Panc1 (cell line): ENCODE data around the gene SLC4A2. TPM values are rescaled to one million over a fixed set of nuclear protein-coding genes. Genes with fewer than 3 reads are reported as not detected.
A peak's percentile ranks its signal among the peaks of the same experiment; 100 is the strongest.

Experiments used
- ATAC-seq: fragments of 200-7000 bp; cut with Tn5 transposase; 2 replicates; pipeline ENCODE4 v1.9.1; 2020; ENCODE audit warnings: mild to moderate bottlenecking, moderate library complexity
- BruUV-seq: library from RNA; stranded (reverse); fragments of 400-500 nt; replicated peaks from 2 replicates; lab custom pipeline; 2021; lab: Mats Ljungman, UMichigan
- CTCF ChIA-PET: fragments of 300-600 bp; sonication (Branson Sonifier 250); formaldehyde crosslinking; loops from one replicate; lab custom pipeline; 2022; ENCODE audit warnings: antibody characterized with exemption; lab: Charles Lee
- POLR2A ChIA-PET: fragments of 300-600 bp; sonication (Branson Sonifier 250); formaldehyde crosslinking; loops from one replicate; lab custom pipeline; 2022; ENCODE audit warnings: antibody characterized with exemption; lab: Charles Lee
- DNase-seq: peaks from one replicate; pipeline ENCODE4 v3.0.0-alpha.2; 2010; ENCODE audit warnings: low read depth, low spot score
- H3K27ac ChIP-seq: 2 replicates; pipeline ENCODE4 v1.5.1; 2011; ENCODE audit warnings: mild to moderate bottlenecking, low read length, inconsistent platforms
- H3K27me3 ChIP-seq: fragments of 200-500 bp; sonication (Bioruptor generic); 2 replicates; pipeline ENCODE4 v1.6.0; 2014; ENCODE audit warnings: low read length, inconsistent platforms; ENCODE audit not compliant: control insufficient read depth, insufficient read depth
- H3K36me3 ChIP-seq: fragments of 200-500 bp; sonication (Bioruptor generic); 2 replicates; pipeline ENCODE4 v1.5.1; 2014; ENCODE audit warnings: inconsistent platforms, mild to moderate bottlenecking, low read length, moderate library complexity; ENCODE audit not compliant: control insufficient read depth, insufficient read depth
- H3K4me1 ChIP-seq: 2 replicates; pipeline ENCODE4 v1.5.1; 2011; ENCODE audit warnings: inconsistent platforms, mild to moderate bottlenecking, low read length, moderate library complexity; ENCODE audit not compliant: control insufficient read depth, insufficient read depth
- H3K4me3 ChIP-seq, 2 experiments: 2 replicates each; pipeline ENCODE4 v1.5.1; 2011 to 2012; ENCODE audit warnings: low read depth in 2 of 2, low read length in 2 of 2, mild to moderate bottlenecking in 2 of 2, inconsistent platforms in 1 of 2, moderate library complexity in 1 of 2
- H3K9me3 ChIP-seq: fragments of 200-500 bp; sonication (Bioruptor generic); 2 replicates; pipeline ENCODE4 v1.5.1; 2014; ENCODE audit warnings: low read depth, mild to moderate bottlenecking, inconsistent platforms, low read length, moderate library complexity; ENCODE audit not compliant: control insufficient read depth, insufficient read depth
- POLR2AphosphoS5 ChIP-seq: IDR thresholded peaks from 2 replicates; pipeline ENCODE4 v1.6.1; 2012; ENCODE audit warnings: mild to moderate bottlenecking, low read depth, low read length, moderate library complexity
- SIN3A ChIP-seq: IDR thresholded peaks from 2 replicates; pipeline ENCODE4 v1.6.1; 2012; ENCODE audit warnings: low read depth, mild to moderate bottlenecking, low read length, moderate library complexity, borderline replicate concordance; ENCODE audit not compliant: insufficient read depth
- TCF7L2 ChIP-seq: IDR thresholded peaks from 2 replicates; pipeline ENCODE4 v1.6.1; 2011; ENCODE audit warnings: mild to moderate bottlenecking, low read depth, low read length, inconsistent platforms
- in situ Hi-C: cut with HindIII; loops from 2 replicates; pipeline ENCODE4 v1.10.0; 2016; ENCODE audit warnings: low sequenced_read_pairs, low pct_unique_long_range_greater_than_20kb
- intact Hi-C: fragments of 100-400 bp; cut with micrococcal nuclease; formaldehyde crosslinking; loops from one replicate; pipeline ENCODE4 v1.10.0; 2022; ENCODE audit not compliant: unreplicated experiment
- total RNA-seq: library from RNA; stranded (reverse); gene quantifications from one replicate; pipeline ENCODE4 v1.2.1, GENCODE V29; 2021; ENCODE audit not compliant: unreplicated experiment
- TF ChIP-seq, protein P1 (sequence below): fragments of 450-650 bp; IDR thresholded peaks from 2 replicates; pipeline ENCODE4 v1.5.1; 2017; ENCODE audit warnings: mild to moderate bottlenecking
- TF ChIP-seq, protein P2 (sequence below), 2 experiments: IDR thresholded peaks; 2 replicates each; pipeline ENCODE4 v1.6.1; 2011 to 2012; ENCODE audit warnings: low read depth in 2 of 2, control low read depth in 1 of 2, low read length in 1 of 2, mild to moderate bottlenecking in 1 of 2, moderate library complexity in 1 of 2; ENCODE audit not compliant: insufficient read depth in 1 of 2

SLC4A2 gene
- total RNA-seq, 1 experiment from 2014 or later, result 580 TPM

DNA sequence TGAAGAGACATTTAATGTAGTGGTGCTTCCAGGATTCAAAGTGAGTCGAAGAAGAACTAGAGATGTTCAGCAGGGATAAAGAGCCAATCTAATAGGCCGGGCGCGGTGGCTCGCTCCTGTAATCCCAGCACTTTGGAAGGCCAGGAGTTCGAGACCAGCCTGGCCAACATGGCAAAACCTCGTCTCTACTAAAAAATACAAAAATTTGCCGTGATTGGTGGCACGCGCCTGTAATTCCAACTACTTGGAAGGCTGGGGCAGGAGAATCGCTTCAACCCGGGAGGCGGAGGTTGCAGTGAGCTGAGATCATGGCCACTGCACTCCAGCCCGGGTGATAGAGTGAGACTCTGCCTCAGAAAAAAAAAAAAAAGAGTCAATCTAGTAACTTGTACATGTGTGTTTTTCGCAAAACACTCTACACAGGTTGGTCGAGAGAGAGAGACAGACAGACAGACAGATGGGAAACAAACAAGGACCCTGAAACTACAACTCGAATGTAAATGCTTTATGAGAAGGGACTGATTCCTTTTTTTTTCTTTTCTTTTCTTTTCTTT, 30.4 kb upstream of the SLC4A2 start:
- in situ Hi-C loops, result no loop called here

DNA sequence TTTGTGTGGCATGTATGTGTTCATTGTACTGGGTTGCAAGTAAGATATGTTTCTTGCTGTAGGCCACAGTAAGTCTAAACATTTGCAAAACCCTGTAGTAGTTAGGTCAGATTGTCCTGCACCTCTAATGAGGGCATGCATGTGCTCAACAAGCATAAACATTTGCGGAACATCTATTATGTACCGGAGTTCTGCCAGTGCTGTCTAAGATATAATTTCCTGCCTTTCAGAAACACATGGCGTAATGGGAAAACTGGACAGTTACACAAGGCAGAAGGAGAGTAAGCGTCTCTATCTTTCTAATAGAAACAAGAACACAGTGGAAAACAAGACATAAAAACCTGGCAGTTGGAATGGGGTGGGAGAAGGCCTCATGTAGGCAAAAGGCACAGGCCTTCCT, 28.4 kb upstream of the SLC4A2 start:
- ChIA-PET POLR2A (no interaction called here), CTCF (no interaction called here)
- no peaks in the 10 kb centered on the region for H3K9me3 ChIP-seq
- in situ Hi-C loops (no loop called here), intact Hi-C loops (no loop called here)
- no peak for TF ChIP-seq POLR2AphosphoS5
- TF ChIP-seq SIN3A, result no peak
- TF ChIP-seq, protein P1, sequence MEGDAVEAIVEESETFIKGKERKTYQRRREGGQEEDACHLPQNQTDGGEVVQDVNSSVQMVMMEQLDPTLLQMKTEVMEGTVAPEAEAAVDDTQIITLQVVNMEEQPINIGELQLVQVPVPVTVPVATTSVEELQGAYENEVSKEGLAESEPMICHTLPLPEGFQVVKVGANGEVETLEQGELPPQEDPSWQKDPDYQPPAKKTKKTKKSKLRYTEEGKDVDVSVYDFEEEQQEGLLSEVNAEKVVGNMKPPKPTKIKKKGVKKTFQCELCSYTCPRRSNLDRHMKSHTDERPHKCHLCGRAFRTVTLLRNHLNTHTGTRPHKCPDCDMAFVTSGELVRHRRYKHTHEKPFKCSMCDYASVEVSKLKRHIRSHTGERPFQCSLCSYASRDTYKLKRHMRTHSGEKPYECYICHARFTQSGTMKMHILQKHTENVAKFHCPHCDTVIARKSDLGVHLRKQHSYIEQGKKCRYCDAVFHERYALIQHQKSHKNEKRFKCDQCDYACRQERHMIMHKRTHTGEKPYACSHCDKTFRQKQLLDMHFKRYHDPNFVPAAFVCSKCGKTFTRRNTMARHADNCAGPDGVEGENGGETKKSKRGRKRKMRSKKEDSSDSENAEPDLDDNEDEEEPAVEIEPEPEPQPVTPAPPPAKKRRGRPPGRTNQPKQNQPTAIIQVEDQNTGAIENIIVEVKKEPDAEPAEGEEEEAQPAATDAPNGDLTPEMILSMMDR, result no peak
- TF ChIP-seq, protein P2, sequence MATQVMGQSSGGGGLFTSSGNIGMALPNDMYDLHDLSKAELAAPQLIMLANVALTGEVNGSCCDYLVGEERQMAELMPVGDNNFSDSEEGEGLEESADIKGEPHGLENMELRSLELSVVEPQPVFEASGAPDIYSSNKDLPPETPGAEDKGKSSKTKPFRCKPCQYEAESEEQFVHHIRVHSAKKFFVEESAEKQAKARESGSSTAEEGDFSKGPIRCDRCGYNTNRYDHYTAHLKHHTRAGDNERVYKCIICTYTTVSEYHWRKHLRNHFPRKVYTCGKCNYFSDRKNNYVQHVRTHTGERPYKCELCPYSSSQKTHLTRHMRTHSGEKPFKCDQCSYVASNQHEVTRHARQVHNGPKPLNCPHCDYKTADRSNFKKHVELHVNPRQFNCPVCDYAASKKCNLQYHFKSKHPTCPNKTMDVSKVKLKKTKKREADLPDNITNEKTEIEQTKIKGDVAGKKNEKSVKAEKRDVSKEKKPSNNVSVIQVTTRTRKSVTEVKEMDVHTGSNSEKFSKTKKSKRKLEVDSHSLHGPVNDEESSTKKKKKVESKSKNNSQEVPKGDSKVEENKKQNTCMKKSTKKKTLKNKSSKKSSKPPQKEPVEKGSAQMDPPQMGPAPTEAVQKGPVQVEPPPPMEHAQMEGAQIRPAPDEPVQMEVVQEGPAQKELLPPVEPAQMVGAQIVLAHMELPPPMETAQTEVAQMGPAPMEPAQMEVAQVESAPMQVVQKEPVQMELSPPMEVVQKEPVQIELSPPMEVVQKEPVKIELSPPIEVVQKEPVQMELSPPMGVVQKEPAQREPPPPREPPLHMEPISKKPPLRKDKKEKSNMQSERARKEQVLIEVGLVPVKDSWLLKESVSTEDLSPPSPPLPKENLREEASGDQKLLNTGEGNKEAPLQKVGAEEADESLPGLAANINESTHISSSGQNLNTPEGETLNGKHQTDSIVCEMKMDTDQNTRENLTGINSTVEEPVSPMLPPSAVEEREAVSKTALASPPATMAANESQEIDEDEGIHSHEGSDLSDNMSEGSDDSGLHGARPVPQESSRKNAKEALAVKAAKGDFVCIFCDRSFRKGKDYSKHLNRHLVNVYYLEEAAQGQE (IDR thresholded peaks at IDR 0.05; ENCODE audit: insufficient read depth in 1 of 2, low read depth in 2 of 2, low read length in 1 of 2), result no peak
- no peak for TF ChIP-seq TCF7L2
- no peak overlapping the region for H3K27ac ChIP-seq
- TSS peak; percentile 64 for BruUV-seq
- no peaks in the 10 kb centered on the region; the same call in 1 of the 2 replicates for H3K4me1 ChIP-seq
- no peaks in the 10 kb centered on the region for H3K27me3 ChIP-seq
- H3K4me3 ChIP-seq, result no peak overlapping the region
- ATAC-seq, result no peak
- DNase-seq, result no peak
- no peaks in the 10 kb centered on the region for H3K36me3 ChIP-seq

More for the DNA sequence above, 30.4 kb upstream of the SLC4A2 start:
- Histone ChIP-seq H3K36me3 (no peaks in the 10 kb centered on the region), H3K4me3 (peak overlapping the region; percentile 73 to 79), H3K9me3 (no peaks in the 10 kb centered on the region), H3K4me1 (no peaks in the 10 kb centered on the region; the same call in none of the 2 replicates), H3K27ac (peak overlapping the region; percentile 90), H3K27me3 (no peaks in the 10 kb centered on the region)
- no TSS peak for BruUV-seq
- CTCF ChIA-PET, result interaction anchor here (0.5 to 1.5 kb wide), 4 partner anchors 37 to 85 kb away, joined by 3 to 7 read pairs (median 3); no protein-coding TSS in a partner anchor
- DNase-seq, result no peak
- POLR2A ChIA-PET, result interaction anchor here (0.7 kb wide), 1 partner anchor 32 kb away, joined by 4 read pairs; no protein-coding TSS in a partner anchor
- intact Hi-C loops, result no loop called here
- no peak for TF ChIP-seq POLR2AphosphoS5
- TF ChIP-seq SIN3A, result no peak
- TF ChIP-seq, protein P2 (IDR thresholded peaks at IDR 0.05; ENCODE audit: insufficient read depth in 1 of 2, low read depth in 2 of 2, low read length in 1 of 2), result no peak
- TF ChIP-seq TCF7L2, result no peak
- ATAC-seq, result no peak
